ENCODE results near the gene SKIC3. TPM values are rescaled to one million over a fixed set of nuclear protein-coding genes. Genes with fewer than 3 reads are reported as not detected.

The SKIC3 gene
- total and polyA plus RNA-seq, 10 of the 15 experiments (the other 5 are each of a cell fraction or from before 2014, with no cell fraction given) = 23.6 to 73.7 (median 55.6) TPM

DNA sequence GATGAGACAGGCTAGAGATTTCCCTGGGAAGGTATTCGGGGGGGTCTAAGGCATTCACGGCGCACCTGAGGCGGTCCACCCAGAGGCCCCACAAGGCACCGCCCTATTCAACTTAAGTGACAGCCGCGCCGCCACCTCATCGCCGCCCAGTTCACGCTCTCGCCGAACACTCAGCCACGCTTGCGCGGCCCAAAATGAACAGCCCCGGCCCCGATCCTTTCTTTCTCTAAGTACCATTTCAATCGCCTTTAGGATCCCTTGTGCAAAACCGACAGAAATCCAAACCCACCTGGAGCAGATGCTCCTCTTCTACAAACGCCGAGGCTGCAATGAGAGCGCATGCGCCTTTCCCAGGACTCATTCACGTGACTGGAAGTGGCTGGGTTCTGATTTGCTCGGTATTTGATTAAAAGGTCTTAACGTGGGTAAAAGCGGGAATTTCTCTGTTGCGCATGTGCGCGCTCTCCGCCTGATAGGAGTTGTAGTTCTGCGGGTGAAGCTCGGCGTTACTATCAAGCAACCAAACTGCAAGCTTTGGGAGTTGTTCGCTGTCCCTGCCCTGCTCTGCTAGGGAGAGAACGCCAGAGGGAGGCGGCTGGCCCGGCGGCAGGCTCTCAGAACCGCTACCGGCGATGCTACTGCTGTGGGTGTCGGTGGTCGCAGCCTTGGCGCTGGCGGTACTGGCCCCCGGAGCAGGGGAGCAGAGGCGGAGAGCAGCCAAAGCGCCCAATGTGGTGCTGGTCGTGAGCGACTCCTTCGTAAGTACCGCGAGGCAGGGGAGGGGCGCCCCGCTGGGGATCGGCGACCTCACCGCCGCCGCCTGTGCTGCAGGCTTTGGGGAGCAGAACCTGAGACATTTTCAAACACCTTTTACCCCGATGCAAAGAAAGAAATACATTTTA, at the start of gene SKIC3, which contains the start of gene ARSK (continued):
- no peak; the same call in 1 of the 2 replicates for TF ChIP-seq NR2F1 (conservative IDR thresholded peaks at IDR 0.05)
- TF ChIP-seq SUZ12 (IDR thresholded peaks at IDR 0.05; ENCODE audit: unreplicated experiment) = no peak
- peak; percentile 78 for TF ChIP-seq NR2C2 (IDR thresholded peaks at IDR 0.05; ENCODE audit: borderline replicate concordance, control insufficient read depth, insufficient read length, low read depth)
- TF ChIP-seq IKZF1 (conservative IDR thresholded peaks at IDR 0.05) = peak; percentile 98
- peak; percentile 94 for TF ChIP-seq HCFC1 (IDR thresholded peaks at IDR 0.05; ENCODE audit: low read length)
- TF ChIP-seq, protein P1, sequence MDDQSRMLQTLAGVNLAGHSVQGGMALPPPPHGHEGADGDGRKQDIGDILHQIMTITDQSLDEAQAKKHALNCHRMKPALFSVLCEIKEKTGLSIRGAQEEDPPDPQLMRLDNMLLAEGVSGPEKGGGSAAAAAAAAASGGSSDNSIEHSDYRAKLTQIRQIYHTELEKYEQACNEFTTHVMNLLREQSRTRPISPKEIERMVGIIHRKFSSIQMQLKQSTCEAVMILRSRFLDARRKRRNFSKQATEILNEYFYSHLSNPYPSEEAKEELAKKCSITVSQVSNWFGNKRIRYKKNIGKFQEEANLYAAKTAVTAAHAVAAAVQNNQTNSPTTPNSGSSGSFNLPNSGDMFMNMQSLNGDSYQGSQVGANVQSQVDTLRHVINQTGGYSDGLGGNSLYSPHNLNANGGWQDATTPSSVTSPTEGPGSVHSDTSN (IDR thresholded peaks at IDR 0.05; ENCODE audit: insufficient replicate concordance, low read depth, low read length) = peak; percentile 86
- no peak for TF ChIP-seq IRF3 (IDR thresholded peaks at IDR 0.05)
- peak; percentile 58 for TF ChIP-seq POLR2AphosphoS5 (IDR thresholded peaks at IDR 0.05; ENCODE audit: low read length)
- TF ChIP-seq CTCF (IDR thresholded peaks at IDR 0.05 in 2 of 3, conservative IDR thresholded peaks at IDR 0.05 in 1 of 3; ENCODE audit: control insufficient read depth in 2 of 3, extremely low read depth in 1 of 3, insufficient read depth in 1 of 3, low read depth in 3 of 3, low read length in 3 of 3) = peak in 2 of 3 experiments; percentile 27 to 33; a peak in 4 of 6 replicates
